Choroid plexus epithelial cell (primary cell): ENCODE results near the gene MRPS18A.
"Not testable (repeated sequence)": the region's sequence is repeated elsewhere in the genome, so short reads cannot be mapped to it uniquely, and the experiment has no call there.

Experiments
- DNase-seq: peaks from one replicate; pipeline ENCODE4 v3.0.0-alpha.2; 2010; ENCODE audit warnings: low read depth
- H3K4me3 ChIP-seq: 2 replicates; pipeline ENCODE4 v1.5.1; 2011; ENCODE audit warnings: low read depth, mild to moderate bottlenecking, control low read depth, low read length, moderate library complexity
- CTCF ChIP-seq: conservative IDR thresholded peaks from 2 replicates; pipeline ENCODE4 v1.5.1; 2011; ENCODE audit warnings: low read depth, mild to moderate bottlenecking, control low read depth, inconsistent platforms, low read length, moderate library complexity

MRPS18A gene

GRCh38 chr6:43666196-43666920, 21.2 kb downstream of the MRPS18A start:
- H3K4me3 ChIP-seq = no peak overlapping the region
- no peak for DNase-seq
- TF ChIP-seq CTCF = no peak

- no peak for DNase-seq
- no peak overlapping the region for H3K4me3 ChIP-seq
- no peak for TF ChIP-seq CTCF
Measured at GRCh38 chr6:43665376-43665775, 22.2 kb downstream of the MRPS18A start.

GRCh38 chr6:43662948-43663347, 24.6 kb downstream of the MRPS18A start:
- H3K4me3 ChIP-seq, DNase-seq: not testable (repeated sequence)

GRCh38 chr6:43658161-43658560, 29.4 kb downstream of the MRPS18A start:
- no peak overlapping the region for H3K4me3 ChIP-seq
- TF ChIP-seq CTCF = no peak
- DNase-seq = peak; percentile 20

GRCh38 chr6:43657221-43657802, 30.3 kb downstream of the MRPS18A start:
- no peak overlapping the region for H3K4me3 ChIP-seq
- DNase-seq = no peak
- TF ChIP-seq CTCF = no peak

- not testable (repeated sequence) for DNase-seq, H3K4me3 ChIP-seq
Measured at GRCh38 chr6:43652822-43653221, 34.8 kb downstream of the MRPS18A start.

- no peak overlapping the region for H3K4me3 ChIP-seq
- TF ChIP-seq CTCF = no peak
- DNase-seq = no peak
Measured at GRCh38 chr6:43648248-43648647, 39.3 kb downstream of the MRPS18A start.

- no peak overlapping the region for H3K4me3 ChIP-seq
- no peak for TF ChIP-seq CTCF
- no peak for DNase-seq
Measured at GRCh38 chr6:43647613-43648012, 40.0 kb downstream of the MRPS18A start.
